GM19239 (cell line): ENCODE data around the gene INTS1.
"Not testable (repeated sequence)": the region's sequence is repeated elsewhere in the genome, so short reads cannot be mapped to it uniquely, and the experiment has no call there.

Experiments used
- DNase-seq: peaks from one replicate; pipeline ENCODE4 v3.0.0; 2011; ENCODE audit warnings: low spot score; ENCODE audit not compliant: insufficient read length
- FAIRE-seq: peaks from 2 replicates; lab custom pipeline; 2011; peaks lifted over from hg19 to GRCh38; lab: Jason Lieb, UNC

Gene INTS1

DNA sequence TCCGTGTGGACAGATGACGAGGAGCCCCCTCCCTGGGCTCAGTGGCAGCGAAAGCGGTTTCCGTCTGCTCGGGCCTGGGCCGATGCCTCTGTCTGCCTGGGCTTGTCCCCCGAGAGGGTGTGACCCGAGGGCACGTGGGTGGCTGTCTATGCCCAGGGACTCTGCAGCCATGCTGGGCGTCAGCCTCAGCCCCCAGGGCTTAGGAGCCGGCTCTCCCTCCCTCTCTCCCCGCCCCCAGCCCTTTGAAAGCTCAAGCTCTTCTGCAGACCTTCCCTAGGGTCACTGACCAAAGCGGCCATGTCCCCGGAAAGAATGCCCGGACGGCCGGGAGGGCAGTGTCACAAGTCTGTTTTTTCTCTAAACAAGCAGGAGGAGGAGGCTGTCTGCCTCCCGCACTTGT, 52.0 kb downstream of the INTS1 start:
- FAIRE-seq (no peak), DNase-seq (no peak)

DNA sequence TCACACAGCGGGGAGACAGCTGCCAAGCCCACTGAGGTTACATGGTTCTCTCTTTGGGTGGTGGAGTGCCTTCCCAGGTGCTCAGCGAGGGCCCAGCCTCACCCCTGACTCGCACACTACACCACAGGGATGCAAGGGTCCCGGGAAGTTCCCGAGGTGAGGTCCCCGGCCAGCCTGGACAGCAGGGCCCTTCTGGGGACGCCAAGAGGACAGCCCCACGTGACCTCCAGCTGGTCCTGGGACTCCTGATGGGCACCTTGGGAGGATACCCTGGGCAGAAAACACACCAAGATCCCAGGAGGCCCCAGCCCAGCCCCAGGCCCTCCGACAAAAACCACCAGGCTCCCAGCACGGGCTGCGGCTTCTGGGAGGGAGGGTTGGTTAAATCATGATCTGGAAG, 53.2 kb downstream of the INTS1 start:
- FAIRE-seq: no peak
- DNase-seq: no peak

DNA sequence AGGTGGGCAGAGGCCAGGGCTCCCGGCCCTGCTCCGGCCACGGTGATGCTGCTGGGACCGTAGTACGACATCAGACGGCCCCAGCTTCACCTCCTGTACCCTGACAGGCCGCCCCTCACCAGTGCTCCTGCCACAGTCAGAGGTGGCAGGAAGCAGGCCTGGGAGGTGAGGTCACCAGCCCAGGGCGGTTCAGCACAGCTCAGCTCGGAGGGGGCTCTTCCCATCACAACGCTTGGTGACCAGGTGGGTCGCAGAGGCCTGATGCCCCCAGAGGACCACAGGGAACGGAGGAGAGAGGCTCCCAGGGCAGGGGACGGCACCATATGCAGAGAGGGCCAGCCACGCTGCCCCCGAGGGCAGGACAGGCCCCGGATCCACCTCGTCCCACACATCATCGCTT, 53.8 kb downstream of the INTS1 start:
- DNase-seq (no peak), FAIRE-seq (no peak)

DNA sequence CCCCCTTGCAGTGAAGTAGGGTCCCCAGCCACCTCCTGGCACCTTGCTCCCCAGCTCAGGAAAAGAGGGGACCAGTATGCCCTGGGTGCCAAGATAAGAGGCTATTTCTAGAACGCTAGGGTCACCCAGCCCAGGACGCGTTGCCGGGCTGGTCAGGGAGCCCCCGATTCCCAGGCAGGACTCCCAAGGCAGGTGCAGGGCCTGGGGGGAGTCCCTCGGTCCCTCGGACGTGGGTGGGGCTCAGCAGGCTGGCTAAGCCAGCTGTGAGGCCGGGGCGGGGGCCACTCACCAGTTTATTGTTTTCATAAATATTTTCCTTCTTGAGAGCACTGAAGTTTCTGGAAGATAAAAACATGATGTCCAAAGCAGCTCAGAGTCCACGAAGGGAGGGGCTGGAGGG, 54.2 kb downstream of the INTS1 start:
- FAIRE-seq: no peak
- DNase-seq: no peak

DNA sequence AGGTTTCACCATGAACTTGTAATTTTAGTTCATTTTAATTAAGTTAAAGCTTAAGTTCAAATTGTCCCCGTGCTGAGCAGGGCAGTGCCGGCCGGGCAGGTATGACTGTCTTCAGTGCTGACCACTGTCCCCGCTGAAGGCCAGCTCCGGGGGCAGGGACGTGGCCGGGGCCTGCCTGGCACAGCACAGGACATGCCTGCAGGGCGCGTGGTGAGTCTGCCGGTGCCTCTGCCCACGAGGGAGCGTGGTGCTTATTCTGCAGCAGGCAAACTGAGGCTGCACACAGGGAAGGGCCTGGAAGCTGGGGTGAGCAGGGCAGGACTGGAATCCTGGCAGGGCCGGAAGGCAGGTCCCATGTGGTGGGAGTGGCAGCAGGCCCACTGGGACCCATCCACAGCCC, 54.7 kb downstream of the INTS1 start:
- FAIRE-seq: no peak
- DNase-seq: no peak

DNA sequence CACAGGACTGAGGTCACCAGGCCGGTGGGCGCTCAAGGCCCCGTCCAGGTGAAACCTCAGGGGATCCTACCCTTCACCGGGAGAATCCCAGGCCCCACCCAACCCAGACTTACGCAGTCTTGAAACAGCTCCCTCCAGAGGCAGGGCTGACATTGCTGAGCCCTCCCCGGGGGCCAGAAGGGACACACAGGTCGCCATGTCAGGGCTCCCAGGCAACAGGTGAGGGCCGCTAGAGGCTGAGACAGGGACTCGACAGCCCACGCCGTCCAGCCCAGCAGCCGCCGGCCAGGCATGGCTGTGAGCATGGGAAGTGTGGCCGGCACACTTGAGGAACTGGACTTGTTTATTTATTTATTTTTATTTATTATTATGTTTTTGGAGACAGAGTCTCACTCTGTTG, 55.2 kb downstream of the INTS1 start:
- no peak for DNase-seq
- no peak for FAIRE-seq

DNA sequence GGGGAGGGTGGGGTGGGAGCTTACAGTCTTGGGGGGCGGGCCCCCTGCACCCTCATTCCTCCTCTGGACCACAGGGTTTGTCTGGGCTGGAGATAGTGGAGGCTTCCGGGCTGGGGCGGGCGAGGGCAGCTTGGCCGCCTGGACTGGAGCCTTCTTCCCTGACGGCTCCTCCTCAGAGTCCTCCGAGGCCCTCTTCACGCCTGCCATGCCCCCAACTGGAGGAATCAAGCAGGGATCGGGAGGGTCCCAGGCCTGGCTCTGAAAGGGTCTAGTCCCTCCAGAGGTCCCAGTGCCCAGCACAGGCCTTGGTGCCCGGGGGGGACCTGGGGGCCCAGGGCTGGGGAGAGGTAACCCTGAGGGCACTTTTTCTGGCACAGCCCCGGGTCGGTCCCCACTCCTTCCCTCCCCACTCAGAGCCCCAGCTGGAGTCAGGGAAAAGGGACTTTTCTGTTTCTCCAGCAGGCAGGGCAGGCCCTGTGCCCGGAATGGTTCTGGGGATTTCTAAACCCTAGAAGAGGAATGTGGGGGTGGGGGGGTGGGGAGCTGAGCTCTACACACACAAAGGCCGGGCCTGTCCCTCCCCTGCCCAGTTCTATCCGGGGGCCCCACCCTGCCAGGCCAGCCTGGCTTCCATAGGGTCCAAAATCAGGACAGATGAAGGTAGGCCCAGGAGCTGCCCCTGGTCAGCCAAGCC, 56.5 kb downstream of the INTS1 start:
- no peak for DNase-seq
- FAIRE-seq: no peak

DNA sequence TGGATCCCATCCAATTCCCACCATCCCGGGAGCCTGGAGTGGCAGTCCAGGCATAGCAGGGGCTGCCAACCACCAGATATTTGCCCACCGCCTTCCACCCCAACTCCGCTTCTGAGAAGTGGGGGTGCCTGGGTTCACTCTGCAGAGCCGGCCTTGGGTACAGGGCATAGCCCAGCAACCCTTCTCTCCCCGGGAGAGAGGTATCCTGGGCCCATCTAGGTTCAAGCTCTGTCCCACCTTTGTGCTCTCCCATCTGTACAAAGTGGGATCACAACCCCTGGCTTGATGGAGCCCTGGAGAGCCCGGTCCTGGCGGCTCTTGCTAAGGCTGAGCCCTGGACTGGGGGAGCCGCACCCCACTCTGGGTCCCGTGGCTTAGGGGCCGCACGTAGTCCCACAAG, 57.1 kb downstream of the INTS1 start:
- no peak for FAIRE-seq

DNA sequence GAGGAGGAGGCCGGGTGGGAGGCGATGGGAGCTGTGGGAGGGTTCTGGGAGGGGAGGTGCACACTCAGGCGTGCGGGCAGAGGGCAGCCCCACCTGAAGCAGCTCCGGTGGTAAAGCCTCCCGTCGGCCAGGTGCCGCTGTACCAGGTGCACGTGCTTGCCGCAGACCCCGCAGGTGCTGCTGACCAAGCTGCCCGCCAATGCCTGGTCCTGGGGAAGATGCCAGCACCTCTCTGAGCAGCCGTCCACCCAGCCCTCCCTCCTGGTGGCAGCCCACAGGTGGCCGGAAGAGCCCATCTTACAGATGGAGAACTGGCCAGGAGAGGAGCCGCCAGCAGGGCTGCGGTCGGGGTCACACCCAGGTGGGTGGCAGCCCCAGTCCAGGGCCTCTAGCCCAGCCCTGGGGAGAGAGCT, 57.6 kb downstream of the INTS1 start:
- DNase-seq (no peak), FAIRE-seq (no peak)

More for the DNA sequence above, 57.1 kb downstream of the INTS1 start:
- no peak for DNase-seq

DNA sequence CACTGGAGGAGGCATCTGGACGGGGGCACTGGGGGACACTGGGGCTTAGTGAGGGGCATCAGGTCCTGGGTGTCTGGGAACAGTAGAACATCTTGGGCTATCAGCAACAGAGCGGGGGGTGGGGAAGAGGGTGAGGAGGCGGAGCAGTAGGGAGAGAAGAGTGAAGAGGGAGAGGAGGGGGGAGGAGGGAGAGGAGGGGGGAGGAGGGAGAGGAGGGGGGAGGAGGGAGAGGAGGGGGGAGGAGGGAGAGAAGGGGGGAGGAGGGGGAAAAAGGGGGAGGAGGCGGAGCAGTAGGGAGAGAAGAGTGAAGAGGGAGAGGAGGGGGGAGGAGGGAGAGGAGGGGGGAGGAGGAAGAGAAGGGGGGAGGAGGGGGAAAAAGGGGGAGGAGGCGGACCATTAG, 58.2 kb downstream of the INTS1 start:
- FAIRE-seq, DNase-seq: not testable (repeated sequence)

DNA sequence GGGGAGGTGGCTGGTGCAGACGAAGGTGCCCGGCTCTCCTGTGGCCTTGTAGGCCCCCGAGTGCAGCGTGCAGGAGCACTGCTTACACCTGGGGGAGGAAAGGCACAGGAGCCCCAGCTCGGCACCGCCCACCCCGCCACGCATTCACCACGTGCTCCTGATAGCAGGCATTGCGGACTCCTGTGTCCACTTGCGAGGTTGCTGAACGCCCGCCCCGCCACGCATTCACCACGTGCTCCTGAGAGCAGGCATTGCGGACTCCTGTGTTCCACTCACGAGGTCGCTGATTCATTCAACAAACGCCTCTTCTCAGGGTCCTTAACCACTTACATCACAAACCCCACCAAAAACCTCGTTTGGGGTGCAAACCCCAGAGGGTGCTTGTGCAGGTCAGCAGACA, 58.8 kb downstream of the INTS1 start:
- FAIRE-seq (no peak), DNase-seq (no peak)

DNA sequence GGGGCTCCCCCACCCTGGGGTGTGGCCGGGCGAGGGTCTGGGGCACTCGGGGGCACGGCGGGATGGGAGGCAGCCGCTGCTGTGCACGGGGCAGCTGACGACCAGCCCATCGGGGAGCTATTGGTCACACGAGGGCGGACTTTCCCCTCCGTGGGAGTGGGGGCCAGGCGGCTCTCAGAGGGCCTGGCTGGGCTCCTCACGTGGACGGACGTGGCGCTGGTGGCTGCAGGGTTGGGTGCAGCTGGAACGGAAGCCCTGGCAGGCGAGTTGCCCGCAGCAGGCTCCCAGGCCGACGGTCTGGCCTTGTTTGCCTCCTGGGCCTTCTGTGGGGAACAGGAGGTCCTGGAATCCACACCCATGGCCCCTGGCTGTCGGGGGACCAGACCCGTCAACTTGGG, 59.3 kb downstream of the INTS1 start:
- FAIRE-seq (no peak), DNase-seq (no peak)

DNA sequence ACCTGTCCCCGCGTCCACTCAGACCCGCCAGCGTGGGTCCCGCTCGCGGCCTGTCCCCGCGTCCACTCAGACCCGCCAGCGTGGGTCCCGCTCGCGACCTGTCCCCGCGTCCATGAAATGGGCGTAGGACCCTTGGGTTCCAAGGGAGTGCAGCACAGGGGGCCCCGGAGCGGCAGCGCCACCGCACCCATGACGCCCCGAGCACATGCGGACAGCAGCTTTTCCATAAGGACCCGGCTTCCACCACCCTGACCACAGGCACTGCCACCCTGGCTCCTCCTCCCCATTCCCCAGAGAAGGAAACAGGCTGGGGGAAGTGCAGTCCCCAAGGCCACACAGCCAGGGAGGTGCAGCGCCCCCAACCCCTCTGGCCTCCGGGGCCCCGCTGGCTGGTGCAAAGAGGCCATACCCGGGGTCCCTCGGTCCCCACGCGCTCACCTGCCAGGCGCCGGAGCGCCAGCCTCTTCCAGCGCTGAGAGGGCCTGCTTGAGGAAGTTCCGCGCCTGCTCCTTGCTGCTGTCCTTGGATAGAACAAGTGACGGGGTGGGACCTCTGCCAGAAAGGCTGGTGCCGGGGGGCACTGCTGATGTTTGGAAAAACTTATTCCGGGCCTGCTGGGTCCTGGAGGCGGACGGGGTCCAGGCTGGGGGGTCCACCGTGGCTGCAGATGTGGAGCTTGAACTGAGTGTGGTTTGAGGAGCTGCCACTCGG, 59.8 kb downstream of the INTS1 start:
- no peak for FAIRE-seq
- DNase-seq: no peak

DNA sequence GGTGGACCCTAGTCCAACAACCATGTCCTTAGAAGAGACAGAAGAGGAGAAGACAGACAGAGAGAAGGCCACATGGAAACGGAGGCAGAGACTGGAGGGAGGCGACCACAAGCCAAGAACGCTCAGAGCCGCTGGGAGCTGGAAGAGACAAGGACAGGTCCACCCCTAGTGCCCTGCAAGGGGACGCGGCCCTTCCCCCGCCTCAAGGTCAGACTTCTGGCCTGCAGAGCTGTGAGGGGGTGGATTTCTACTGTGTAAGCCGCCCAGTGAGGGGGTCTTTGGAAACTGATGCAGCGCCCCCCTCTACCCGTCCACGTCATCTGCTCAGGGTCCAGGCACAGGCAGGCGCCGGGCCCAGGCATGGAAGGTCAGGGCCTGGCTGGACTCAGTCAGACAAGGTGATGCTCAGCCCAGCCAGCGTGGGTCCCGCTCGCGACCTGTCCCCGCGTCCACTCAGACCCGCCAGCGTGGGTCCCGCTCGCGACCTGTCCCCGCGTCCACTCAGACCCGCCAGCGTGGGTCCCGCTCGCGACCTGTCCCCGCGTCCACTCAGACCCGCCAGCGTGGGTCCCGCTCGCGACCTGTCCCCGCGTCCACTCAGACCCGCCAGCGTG, 60.5 kb downstream of the INTS1 start:
- not testable (repeated sequence) for DNase-seq, FAIRE-seq

DNA sequence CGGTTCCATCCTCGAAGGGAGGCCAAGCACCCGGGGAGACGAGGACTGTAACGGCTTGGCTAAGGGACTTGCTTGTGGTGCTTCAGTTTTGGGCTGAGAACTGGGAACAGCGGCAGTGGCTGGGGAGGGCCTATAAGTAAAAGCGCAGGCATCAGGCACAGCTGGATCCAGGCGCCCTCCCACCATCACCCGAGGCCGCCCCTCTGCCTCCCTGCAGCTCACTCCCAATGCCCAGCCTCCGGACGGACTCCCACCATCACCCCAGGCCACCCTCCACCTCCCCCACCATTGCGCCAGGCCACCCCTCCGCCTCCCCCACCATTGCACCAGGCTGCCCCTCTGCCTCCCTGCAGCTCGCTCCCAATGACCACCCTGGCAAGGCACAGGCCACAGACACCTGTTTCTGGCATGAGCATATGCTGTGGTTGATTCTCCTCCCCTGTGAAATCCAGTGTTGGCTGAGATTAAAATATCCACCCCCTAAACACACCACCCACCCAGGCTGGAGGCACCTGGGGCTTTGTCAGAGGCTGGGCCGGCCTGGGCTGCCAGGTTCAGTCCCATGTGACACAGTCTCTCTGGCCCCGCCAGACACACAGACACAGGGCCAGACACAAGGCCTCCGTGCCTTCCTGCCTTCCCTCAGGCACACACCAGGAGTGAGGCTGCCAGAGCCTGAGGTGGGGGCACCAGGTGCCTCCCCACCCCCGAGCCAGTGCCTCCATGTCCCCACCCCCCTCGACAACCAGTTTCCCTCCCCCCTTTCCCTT, 61.6 kb downstream of the INTS1 start:
- FAIRE-seq (no peak), DNase-seq (no peak)

DNA sequence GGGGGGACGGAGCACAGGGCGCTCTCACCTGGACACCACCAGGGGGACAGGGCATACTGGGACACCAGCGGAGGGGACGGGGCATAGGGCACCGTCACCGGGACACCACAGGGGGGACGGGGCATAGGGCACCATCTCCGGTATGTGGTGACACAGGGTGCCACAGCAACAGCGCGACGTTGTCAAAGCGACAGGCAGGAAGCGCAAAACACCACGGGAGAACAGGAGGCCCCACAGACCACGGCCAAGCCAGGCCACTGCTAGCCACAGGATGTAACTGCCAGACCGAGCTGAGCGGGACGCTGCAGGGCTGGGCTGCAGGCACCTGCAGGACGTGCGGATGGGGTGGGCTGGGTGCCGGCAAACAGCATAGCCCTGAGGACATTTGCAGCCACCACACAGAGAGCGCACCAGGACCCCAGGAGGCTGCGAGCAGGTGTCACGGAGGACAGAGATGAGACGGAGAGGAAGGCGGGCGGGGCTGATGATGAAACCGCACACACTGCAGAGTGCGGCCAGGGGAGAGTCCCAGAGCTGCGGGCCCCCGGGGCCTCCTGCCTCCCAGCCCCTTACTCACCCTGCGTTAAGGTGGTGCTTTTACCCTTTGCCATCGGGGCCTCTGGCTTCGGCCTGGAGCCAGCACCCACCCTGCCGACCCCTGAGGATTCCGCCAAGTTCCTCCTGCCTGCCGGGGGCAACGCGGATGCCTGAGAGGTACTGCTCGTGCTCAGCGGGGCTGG, 62.4 kb downstream of the INTS1 start:
- DNase-seq: no peak
- FAIRE-seq: no peak

DNA sequence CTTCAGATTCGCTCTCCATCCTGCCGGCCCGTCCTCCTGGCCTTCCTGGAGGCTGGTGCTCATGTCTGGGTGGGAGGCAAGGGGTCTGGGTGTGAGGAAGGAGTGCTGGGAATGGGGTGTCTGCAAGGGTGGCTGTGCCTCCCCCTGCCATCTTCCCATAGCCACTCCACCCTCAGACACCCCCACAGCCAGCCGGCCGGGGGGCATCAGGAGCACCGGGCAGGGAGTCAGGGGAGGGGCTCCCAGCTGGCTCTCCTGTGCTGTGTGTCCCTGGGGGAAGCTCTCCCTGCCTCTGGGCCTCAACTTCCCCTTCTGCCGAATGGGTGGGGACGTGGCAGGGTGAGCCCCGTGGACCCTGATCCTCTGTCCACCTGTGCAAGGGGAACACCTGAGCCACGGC, 63.6 kb downstream of the INTS1 start:
- FAIRE-seq (no peak), DNase-seq (no peak)

DNA sequence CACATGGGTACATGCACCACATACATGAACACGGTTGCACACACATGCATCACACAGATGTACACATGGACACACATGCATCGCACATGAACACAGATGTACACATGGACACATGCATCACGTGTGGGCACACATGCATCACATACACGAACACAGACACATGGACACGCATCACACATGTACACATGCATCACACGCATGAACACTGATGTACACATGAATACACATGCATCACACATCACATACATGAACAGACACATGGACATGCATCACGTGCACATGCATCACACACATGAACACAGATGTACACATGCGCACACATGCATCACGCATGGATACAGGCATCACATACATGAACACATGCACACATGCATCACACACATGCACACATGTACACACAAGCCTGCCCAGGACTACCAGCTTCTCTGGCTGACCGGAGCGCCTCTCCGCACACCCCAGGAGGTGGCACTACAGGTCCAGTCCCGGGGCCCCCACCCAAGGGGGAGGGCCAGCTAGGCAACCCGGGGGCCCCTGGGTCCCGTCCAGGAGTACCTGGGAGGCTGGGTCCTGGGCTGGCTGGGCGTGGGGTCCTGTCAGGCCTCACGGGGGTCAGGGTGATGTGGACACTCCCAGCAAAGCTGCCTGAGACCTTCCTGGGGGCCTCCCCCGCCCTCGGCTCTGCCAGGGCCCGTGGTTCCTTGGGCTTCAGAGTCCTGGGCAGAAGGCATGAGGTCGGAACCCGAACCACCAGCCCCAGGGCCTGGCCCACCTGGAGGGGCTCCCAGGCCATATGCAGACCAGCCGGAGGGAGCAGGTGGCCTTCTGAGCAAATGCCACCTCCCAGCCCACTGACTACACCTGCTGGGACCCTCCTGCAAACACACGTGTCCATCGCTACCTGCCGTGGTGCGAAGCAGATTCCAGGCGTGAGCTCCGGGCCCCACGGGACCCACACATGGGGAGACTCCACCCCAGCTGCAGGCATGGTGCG, 64.5 kb downstream of the INTS1 start:
- DNase-seq (no peak), FAIRE-seq (no peak)

DNA sequence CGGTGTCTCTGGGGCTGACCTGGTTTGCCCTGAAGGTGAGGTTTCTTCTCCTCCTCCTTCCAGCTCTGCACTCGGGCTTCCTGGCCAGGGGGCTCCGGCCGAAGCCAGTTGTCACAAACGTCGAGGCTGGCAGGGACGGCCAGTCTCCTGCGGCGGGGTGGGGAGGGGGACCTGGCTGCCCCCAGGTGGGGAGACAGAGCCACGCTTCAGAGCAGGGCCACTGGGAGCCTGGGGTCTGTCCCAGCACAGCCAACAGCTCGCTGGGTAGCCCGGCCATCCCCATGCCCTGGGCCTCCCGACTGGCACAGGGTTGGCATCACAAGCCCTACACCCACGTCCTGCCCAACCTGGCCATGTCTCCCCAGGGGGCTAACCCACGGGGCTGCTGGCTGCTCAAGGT, 65.4 kb downstream of the INTS1 start:
- no peak for DNase-seq

More for the DNA sequence above, 65.4 kb downstream of the INTS1 start:
- no peak for FAIRE-seq
